H1 (cell line): ENCODE data around the gene ARL5C. TPM values are rescaled to one million over a fixed set of nuclear protein-coding genes. Genes with fewer than 3 reads are reported as not detected.

Source experiments
- CTCF ChIA-PET: fragments of 300-600 bp; sonication (Branson Sonifier 250); formaldehyde crosslinking; loops from one replicate; lab custom pipeline; 2021; ENCODE audit not compliant: partially characterized antibody; lab: Charles Lee
- POLR2A ChIA-PET: fragments of 300-600 bp; sonication (Branson Sonifier 250); formaldehyde crosslinking; loops from one replicate; lab custom pipeline; 2021; ENCODE audit warnings: inconsistent platforms; ENCODE audit not compliant: partially characterized antibody; lab: Charles Lee
- DNase-seq, 2 experiments: peaks; one replicate each; pipeline versions ENCODE4 v3.0.0 to v3.0.0-alpha.2; 2010 to 2022; ENCODE audit warnings: low spot score in 2 of 2, low read depth in 1 of 2, mixed read lengths in 1 of 2
- FAIRE-seq: peaks from 2 replicates; lab custom pipeline; 2011; peaks lifted over from hg19 to GRCh38; lab: Jason Lieb, UNC
- H2AFZ ChIP-seq: 2 replicates; pipeline ENCODE4 v1.8.1; 2012; ENCODE audit warnings: low read length, inconsistent platforms
- H2AK5ac ChIP-seq: 2 replicates; pipeline ENCODE4 v1.6.1; 2013; ENCODE audit warnings: low read depth, low read length
- H2BK120ac ChIP-seq: replicated peaks from 2 replicates; pipeline ENCODE3; 2013; ENCODE audit warnings: low read depth, low read length, inconsistent platforms
- H2BK12ac ChIP-seq: 2 replicates; pipeline ENCODE4 v1.6.1; 2013; ENCODE audit warnings: low read depth, low read length
- H2BK15ac ChIP-seq: 2 replicates; pipeline ENCODE4 v1.6.1; 2013; ENCODE audit warnings: low read length
- H2BK20ac ChIP-seq: 2 replicates; pipeline ENCODE4 v1.6.1; 2013; ENCODE audit warnings: low read length
- H2BK5ac ChIP-seq: 2 replicates; pipeline ENCODE4 v1.6.1; 2013; ENCODE audit warnings: low read depth, low read length
- H3K14ac ChIP-seq: 2 replicates; pipeline ENCODE4 v1.6.1; 2013; ENCODE audit warnings: inconsistent platforms; ENCODE audit not compliant: insufficient read length
- H3K18ac ChIP-seq: 2 replicates; pipeline ENCODE4 v1.6.1; 2013; ENCODE audit warnings: low read length; ENCODE audit errors: extremely low read depth
- H3K23ac ChIP-seq: 2 replicates; pipeline ENCODE4 v1.6.1; 2013; ENCODE audit warnings: inconsistent platforms; ENCODE audit not compliant: insufficient read length
- H3K23me2 ChIP-seq: 2 replicates; pipeline ENCODE4 v1.6.1; 2013; ENCODE audit warnings: low read depth, low read length
- H3K27ac ChIP-seq: 2 replicates; pipeline ENCODE4 v1.6.1; 2011; ENCODE audit warnings: low read depth, low read length, inconsistent platforms
- H3K27me3 ChIP-seq, 4 experiments: replicated peaks in 1 of 4; 1 replicate in 1 of 4; 2 replicates in 3 of 4; pipeline versions ENCODE4 v1.6.1 to v1.8.1; 2011 to 2013; ENCODE audit warnings: low read length in 3 of 4, mild to moderate bottlenecking in 3 of 4, inconsistent platforms in 2 of 4, mixed read lengths in 2 of 4, moderate library complexity in 1 of 4; ENCODE audit not compliant: control insufficient read depth in 3 of 4, insufficient read depth in 3 of 4; ENCODE audit errors: extremely low read depth in 1 of 4
- H3K36me3 ChIP-seq, 4 experiments: 2 replicates each; pipeline versions ENCODE4 v1.6.1 to v1.8.1; 2011 to 2013; ENCODE audit warnings: mild to moderate bottlenecking in 4 of 4, low read length in 3 of 4, moderate library complexity in 2 of 4, control low read depth in 1 of 4, inconsistent platforms in 1 of 4; ENCODE audit not compliant: insufficient read depth in 4 of 4, control insufficient read depth in 2 of 4
- H3K4ac ChIP-seq: replicated peaks from 2 replicates; pipeline ENCODE3; 2013; ENCODE audit warnings: low read length, low read depth, mixed read lengths, inconsistent platforms; ENCODE audit not compliant: insufficient read length
- H3K4me1 ChIP-seq, 4 experiments: replicated peaks in 1 of 4; 1 replicate in 1 of 4; 2 replicates in 3 of 4; pipeline versions ENCODE4 v1.6.1 to v1.8.1; 2011 to 2013; ENCODE audit warnings: low read length in 3 of 4, inconsistent platforms in 2 of 4, mixed read lengths in 1 of 4; ENCODE audit not compliant: insufficient read depth in 4 of 4, control insufficient read depth in 3 of 4
- H3K4me2 ChIP-seq, 2 experiments: 2 replicates each; pipeline versions ENCODE4 v1.6.1 to v1.8.1; 2011 to 2013; ENCODE audit warnings: low read depth in 2 of 2, low read length in 2 of 2, control low read depth in 1 of 2, inconsistent platforms in 1 of 2, mild to moderate bottlenecking in 1 of 2; ENCODE audit not compliant: insufficient read depth in 1 of 2
- H3K4me3 ChIP-seq, 4 experiments: fragments of 200-600, 300-600 bp in 1 of 4; sonication (generic), shearing (Covaris generic), sonication (Bioruptor Twin) in 1 of 4; 2 replicates each; pipeline versions ENCODE4 v1.5.1 to v1.8.1; 2011 to 2016; ENCODE audit warnings: low read length in 4 of 4, low read depth in 3 of 4, control low read depth in 2 of 4, inconsistent platforms in 2 of 4, mild to moderate bottlenecking in 2 of 4, mixed read lengths in 1 of 4, moderate library complexity in 1 of 4; ENCODE audit not compliant: insufficient read depth in 2 of 4; ENCODE audit errors: extremely low read depth in 1 of 4
- H3K56ac ChIP-seq: replicated peaks from 2 replicates; pipeline ENCODE3; 2013; ENCODE audit warnings: low read depth, mild to moderate bottlenecking, mixed read lengths, low read length, inconsistent platforms; ENCODE audit not compliant: insufficient read length
- H3K79me1 ChIP-seq: 2 replicates; pipeline ENCODE4 v1.6.1; 2013; ENCODE audit warnings: low read depth, low read length, control low read depth
- H3K79me2 ChIP-seq, 2 experiments: 2 replicates each; pipeline versions ENCODE4 v1.6.1 to v1.8.1; 2012 to 2013; ENCODE audit warnings: low read length in 2 of 2, mild to moderate bottlenecking in 2 of 2, inconsistent platforms in 1 of 2; ENCODE audit not compliant: insufficient read depth in 2 of 2, control insufficient read depth in 1 of 2
- H3K9ac ChIP-seq, 4 experiments: replicated peaks in 1 of 4; 1 replicate in 1 of 4; 2 replicates in 3 of 4; pipeline versions ENCODE4 v1.6.1 to v1.8.1; 2011 to 2013; ENCODE audit warnings: low read depth in 3 of 4, low read length in 3 of 4, control low read depth in 2 of 4, mild to moderate bottlenecking in 2 of 4, moderate library complexity in 2 of 4, inconsistent platforms in 1 of 4; ENCODE audit errors: extremely low read depth in 1 of 4
- H3K9me3 ChIP-seq, 2 experiments: 2 replicates each; pipeline versions ENCODE4 v1.6.1 to v1.8.1; 2012 to 2013; ENCODE audit warnings: mild to moderate bottlenecking in 2 of 2, moderate library complexity in 2 of 2, control low read depth in 1 of 2, inconsistent platforms in 1 of 2, low read depth in 1 of 2, low read length in 1 of 2, mixed read lengths in 1 of 2; ENCODE audit not compliant: insufficient read depth in 2 of 2
- H4K20me1 ChIP-seq, 2 experiments: replicated peaks in 1 of 2; 2 replicates each; pipeline versions ENCODE3 to v1.8.1; 2011 to 2013; ENCODE audit warnings: inconsistent platforms in 2 of 2, low read length in 2 of 2, mild to moderate bottlenecking in 1 of 2; ENCODE audit not compliant: insufficient read depth in 2 of 2, control insufficient read depth in 1 of 2
- H4K5ac ChIP-seq: 2 replicates; pipeline ENCODE4 v1.6.1; 2013; ENCODE audit warnings: low read length, low read depth, mixed read lengths, inconsistent platforms; ENCODE audit not compliant: insufficient read length
- H4K8ac ChIP-seq: 2 replicates; pipeline ENCODE4 v1.8.0; 2013; ENCODE audit warnings: mild to moderate bottlenecking, moderate library complexity, low read length, inconsistent platforms; ENCODE audit not compliant: insufficient read depth; ENCODE audit errors: extremely low read depth
- H4K91ac ChIP-seq: replicated peaks from 2 replicates; pipeline ENCODE3; 2013; ENCODE audit warnings: low read length, mixed read lengths, inconsistent platforms; ENCODE audit not compliant: insufficient read length
- CREB1 ChIP-seq: IDR thresholded peaks from 2 replicates; pipeline ENCODE4 v1.6.1; 2012; ENCODE audit warnings: inconsistent platforms
- CTBP2 ChIP-seq: IDR thresholded peaks from 2 replicates; pipeline ENCODE4 v1.7.0; 2011; ENCODE audit warnings: borderline replicate concordance, mild to moderate bottlenecking, moderate library complexity, mixed read lengths, low read length; ENCODE audit not compliant: insufficient read depth, insufficient read length
- EZH2 ChIP-seq: fragments of 200-600 bp; sonication (generic); IDR thresholded peaks from 2 replicates; pipeline ENCODE4 v1.7.1; 2012; ENCODE audit warnings: low read depth, mild to moderate bottlenecking, moderate library complexity, low read length, inconsistent platforms; ENCODE audit not compliant: severe bottlenecking
- SIN3A ChIP-seq, 2 experiments: IDR thresholded peaks in 1 of 2; conservative IDR thresholded peaks in 1 of 2; 2 replicates each; pipeline ENCODE4 v1.6.1; 2011 to 2012; ENCODE audit warnings: low read length in 2 of 2, improper control_type of control experiment in 1 of 2, low read depth in 1 of 2, mild to moderate bottlenecking in 1 of 2
- SUZ12 ChIP-seq: fragments of 200-600 bp; sonication (generic); IDR thresholded peaks from 2 replicates; pipeline ENCODE4 v1.6.1; 2012; ENCODE audit warnings: mild to moderate bottlenecking, inconsistent platforms, low read length, moderate library complexity, mixed read lengths
- WGBS, 2 experiments: shearing (Covaris generic) in 1 of 2; methylation state at CpG; one replicate each; pipeline versions ENCODE4 v1.1.6 to v1.1.7; 2013 to 2015; ENCODE audit warnings: low lambda C conversion rate in 2 of 2, mixed read lengths in 2 of 2, inconsistent platforms in 1 of 2, low coverage in 1 of 2, missing lambda C conversion rate in 1 of 2; ENCODE audit not compliant: insufficient replicate concordance in 2 of 2, insufficient coverage in 1 of 2, insufficient read length in 1 of 2; ENCODE audit errors: extremely low coverage in 1 of 2, missing lambda C conversion rate in 1 of 2; 5-methylcytosine and 5-hydroxymethylcytosine counted together
- long read RNA-seq, 2 experiments: library from RNA in 1 of 2; library from capped mRNA in 1 of 2; stranded (forward); transcript quantifications; one replicate each; pipeline ENCODE4 v2.0.0, GENCODE V29; 2021; ENCODE audit warnings: inconsistent platforms in 1 of 2
- polyA minus RNA-seq, 3 experiments: library from RNA; depleted of rRNA, polyadenylated mRNA; stranded (reverse); fragments of >200 nt; gene quantifications; 1 replicate in 2 of 3; 2 replicates in 1 of 3; pipeline ENCODE4 v1.2.3, GENCODE V29; 2011
- polyA plus RNA-seq, 7 experiments: library from polyadenylated mRNA; depleted of rRNA in 3 of 7; stranded (reverse) in 5 of 7; unstranded in 2 of 7; fragments of >200 nt in 5 of 7; fragments of 200-250 nt in 2 of 7; gene quantifications; 1 replicate in 5 of 7; 2 replicates in 1 of 7; 4 replicates in 1 of 7; pipeline versions ENCODE4 v1.2.1 to v1.2.3, GENCODE V29; 2011 to 2013; ENCODE audit warnings: missing spikeins in 2 of 7, mixed read lengths in 2 of 7
- total RNA-seq: library from RNA; stranded (reverse); fragmentation: NEBNext Ultra II Directional; extraction: Animal tissue kit (Norgen Biotek cat#: 25700); gene quantifications from 2 replicates; pipeline ENCODE4 v1.2.1, GENCODE V29; 2021

Gene ARL5C, protein sequence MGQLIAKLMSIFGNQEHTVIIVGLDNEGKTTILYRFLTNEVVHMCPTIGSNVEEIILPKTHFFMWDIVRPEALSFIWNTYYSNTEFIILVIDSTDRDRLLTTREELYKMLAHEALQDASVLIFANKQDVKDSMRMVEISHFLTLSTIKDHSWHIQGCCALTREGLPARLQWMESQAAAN
- total RNA-seq (not detected in 2 replicates), polyA plus RNA-seq (2011; rRNA removed) (not detected in 2 replicates), polyA minus RNA-seq (2011; rRNA and poly(A)+ RNA removed) (0.06 TPM in 1 of 2 replicates, not detected in the other)
- not detected for polyA plus RNA-seq (2011; cell fraction: cytosol; rRNA removed)
- not detected for polyA plus RNA-seq (2011; cell fraction: nucleus; rRNA removed)
- polyA plus RNA-seq (2012, experiment 1 of 2) = 0.10 TPM in 1 of 4 replicates, not detected in the others
- not detected for polyA plus RNA-seq (2012, experiment 2 of 2)
- polyA plus RNA-seq (2013, experiment 1 of 2) = not detected
- not detected for polyA plus RNA-seq (2013, experiment 2 of 2)
- not detected for polyA minus RNA-seq (2011; cell fraction: cytosol; rRNA and poly(A)+ RNA removed)
- not detected for polyA minus RNA-seq (2011; cell fraction: nucleus; rRNA and poly(A)+ RNA removed)
- long read RNA-seq, experiment 1 = 0 reads
- long read RNA-seq, experiment 2 = 0 reads

DNA sequence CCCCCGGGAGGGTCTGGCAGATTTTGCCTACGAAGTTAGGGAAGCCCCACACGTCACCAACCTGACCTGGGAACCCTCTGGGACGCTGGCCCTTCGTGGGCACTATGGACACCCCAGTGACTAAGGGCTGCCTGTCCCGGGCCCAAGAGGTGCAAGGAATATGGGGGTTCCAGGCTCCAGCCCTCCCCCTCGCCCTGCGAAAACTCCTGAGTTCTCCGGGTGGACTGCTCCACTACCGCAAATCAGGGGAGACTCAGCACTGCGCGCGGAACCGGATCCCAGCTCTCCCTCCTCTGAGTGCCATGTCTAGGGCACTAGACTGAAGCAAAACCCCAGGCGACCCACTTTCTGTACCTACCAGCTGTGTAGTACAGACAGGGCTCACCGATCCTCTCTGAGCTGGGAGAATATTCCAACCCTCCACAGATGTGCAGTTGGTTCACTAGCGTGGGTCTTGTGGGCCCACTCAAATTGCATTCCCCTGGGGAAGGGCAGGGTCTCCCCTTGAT is at the start of gene ARL5C:
ARL5C (minus strand) TSS at position 321 of the 509 bp plus-strand sequence. CDS start 401 bp downstream, outside the sequence.
- Histone ChIP-seq H3K9me3 (no peaks in the 10 kb centered on the region), H3K23me2 (peaks cover 12% of the 10 kb centered on the region; the same call in 1 of the 2 replicates), H3K18ac (peak within 1 kb of the TSS; percentile 44; the same call in 1 of the 2 replicates), H4K8ac (peak within 1 kb of the TSS; percentile 39), H3K56ac (no peak within 1 kb of the TSS), H2AK5ac (no peak within 1 kb of the TSS), H3K79me1 (no peaks in the 10 kb centered on the region), H4K20me1 (no peaks in the 10 kb centered on the region), H3K14ac (no peak within 1 kb of the TSS), H2BK120ac (no peak within 1 kb of the TSS), H2BK12ac (peak within 1 kb of the TSS; percentile 50; the same call in 1 of the 2 replicates), H3K9ac (no peak within 1 kb of the TSS; a peak in 1 of 7 replicates), H3K4me1 (peaks cover 0 to 8% (median 6%) of the 10 kb centered on the region in 4 experiments; a peak in 5 of 7 replicates), H4K91ac (no peak within 1 kb of the TSS), H3K4me3 (peak within 1 kb of the TSS; percentile 58 to 84 (median 77)), H3K79me2 (no peaks in the 10 kb centered on the region), H2BK5ac (peak within 1 kb of the TSS; percentile 49; the same call in 1 of the 2 replicates), H3K27ac (no peak within 1 kb of the TSS), H4K5ac (no peak within 1 kb of the TSS), H3K4ac (no peak within 1 kb of the TSS), H2BK20ac (0 out of 2 replicates have a peak within 1 kb of the TSS, but pooled peaks have one; percentile 43), H3K23ac (no peak within 1 kb of the TSS), H2AFZ (peak within 1 kb of the TSS; percentile 96), H2BK15ac (no peak within 1 kb of the TSS), H3K27me3 (peaks cover 14 to 31% (median 25%) of the 10 kb centered on the region in 4 experiments), H3K4me2 (peak within 1 kb of the TSS; percentile 95 to 96), H3K36me3 (no peaks in the 10 kb centered on the region)
- DNase-seq (no peak), FAIRE-seq (no peak)
- TF ChIP-seq EZH2 = peak; percentile 63
- TF ChIP-seq CREB1 = 0 out of 2 replicates have a peak, but pooled peaks have one; percentile 40
- TF ChIP-seq SUZ12 = 0 out of 2 replicates have a peak, but pooled peaks have one; percentile 41
- TF ChIP-seq SIN3A (conservative IDR thresholded peaks at IDR 0.05 in 1 of 2, IDR thresholded peaks at IDR 0.05 in 1 of 2; ENCODE audit: low read depth in 1 of 2, low read length in 2 of 2) = 0 out of 4 replicates have a peak, but pooled peaks of 1 of the 2 experiments have one; percentile 10
- no peak for TF ChIP-seq CTBP2
- ChIA-PET POLR2A (interaction anchor here (1.0 to 3.9 kb wide), 7 partner anchors 9 to 70 kb away, joined by 3 to 35 read pairs (median 4); partner anchors contain the start of gene RPL19), CTCF (interaction anchor here (0.5 to 10.8 kb wide), 21 partner anchors 10 to 225 kb away, joined by 3 to 151 read pairs (median 5); partner anchors contain the start of gene PLXDC1)
- WGBS, 2 experiments = 44% methylated on average over 13 of the region's 17 CpGs; no CpG with 5 or more reads in 1 of the 2 experiments
